HL-60 (cell line): ENCODE data around the gene MAN1C1.
"Not testable (repeated sequence)": the region's sequence is repeated elsewhere in the genome, so short reads cannot be mapped to it uniquely, and the experiment has no call there.

Source experiments
- DNase-seq, 2 experiments: peaks; one replicate each; pipeline ENCODE4 v3.0.0-alpha.2; 2010 to 2020; ENCODE audit warnings: low read depth in 1 of 2, low spot score in 1 of 2
- H3K27ac ChIP-seq: fragments of 250-450 bp; sonication (Bioruptor Pico); replicated peaks from 2 replicates; pipeline ENCODE4 v1.5.1; 2020; ENCODE audit warnings: mild to moderate bottlenecking, moderate library complexity
- H3K27me3 ChIP-seq: fragments of 250-450 bp; sonication (Bioruptor Pico); 2 replicates; pipeline ENCODE4 v1.5.1; 2021; ENCODE audit warnings: mild to moderate bottlenecking, moderate library complexity; ENCODE audit not compliant: insufficient read depth, poor library complexity, severe bottlenecking
- H3K4me3 ChIP-seq: replicated peaks from 2 replicates; pipeline ENCODE4 v1.5.1; 2011; ENCODE audit warnings: mild to moderate bottlenecking, control low read depth, low read length; ENCODE audit not compliant: insufficient read depth
- CTCF ChIP-seq: IDR thresholded peaks from one replicate; pipeline ENCODE4 v1.5.1; 2011; ENCODE audit warnings: low read length, control low read depth, inconsistent platforms; ENCODE audit not compliant: insufficient read depth
- GABPA ChIP-seq: IDR thresholded peaks from 2 replicates; pipeline ENCODE4 v1.6.1; 2012; ENCODE audit warnings: low read depth
- POLR2AphosphoS5 ChIP-seq: IDR thresholded peaks from 2 replicates; pipeline ENCODE4 v1.6.1; 2012; ENCODE audit warnings: low read depth
- REST ChIP-seq: IDR thresholded peaks from 2 replicates; pipeline ENCODE4 v1.6.1; 2012; ENCODE audit warnings: low read depth; ENCODE audit not compliant: insufficient replicate concordance
- SPI1 ChIP-seq: IDR thresholded peaks from 2 replicates; pipeline ENCODE4 v1.6.1; 2012; ENCODE audit warnings: low read depth, mild to moderate bottlenecking, borderline replicate concordance

MAN1C1 gene

GRCh38 chr1:25586181-25586588, 30.4 kb upstream of the MAN1C1 start:
- no peak overlapping the region for H3K27ac ChIP-seq
- no peak overlapping the region for H3K4me3 ChIP-seq
- no peak for DNase-seq
- no peak for TF ChIP-seq CTCF
- TF ChIP-seq POLR2AphosphoS5: no peak
- TF ChIP-seq GABPA: no peak
- TF ChIP-seq REST: no peak
- TF ChIP-seq SPI1: no peak
- H3K27me3 ChIP-seq: no peaks in the 10 kb centered on the region

- no peak overlapping the region for H3K4me3 ChIP-seq
- TF ChIP-seq REST (no peak), SPI1 (no peak)
- H3K27ac ChIP-seq: no peak overlapping the region
- no peaks in the 10 kb centered on the region for H3K27me3 ChIP-seq
- DNase-seq: no peak
Observed at GRCh38 chr1:25587290-25587689, 29.3 kb upstream of the MAN1C1 start.

- not testable (repeated sequence) for H3K27me3 ChIP-seq, H3K4me3 ChIP-seq, DNase-seq, H3K27ac ChIP-seq
Observed at GRCh38 chr1:25588224-25588623, 28.4 kb upstream of the MAN1C1 start.

GRCh38 chr1:25588786-25589185, 27.8 kb upstream of the MAN1C1 start:
- H3K4me3 ChIP-seq, H3K27me3 ChIP-seq, H3K27ac ChIP-seq, DNase-seq: not testable (repeated sequence)

- TF ChIP-seq CTCF (no peak), SPI1 (no peak)
- no peak for DNase-seq
- Histone ChIP-seq H3K27ac (no peak overlapping the region), H3K27me3 (peaks cover 5% of the 10 kb centered on the region), H3K4me3 (no peak overlapping the region)
Observed at GRCh38 chr1:25590096-25590824, 26.3 kb upstream of the MAN1C1 start.
